GM12878 (cell line): Measurements from ENCODE around the gene RCAN2. TPM values are rescaled to one million over a fixed set of nuclear protein-coding genes. Genes with fewer than 3 reads are reported as not detected.

Experiments
- ATAC-seq: fragments of 200-7000 bp; cut with Tn5 transposase; 3 replicates; pipeline ENCODE4 v1.9.1; 2020; ENCODE audit warnings: mild to moderate bottlenecking, moderate library complexity
- BruUV-seq: library from RNA; stranded (reverse); fragments of 400-500 nt; replicated peaks from 2 replicates; lab custom pipeline; 2021; lab: Mats Ljungman, UMichigan
- CTCF ChIA-PET: fragments of 300-600 bp; sonication (Branson Sonifier 250); formaldehyde crosslinking; extraction: SDS; loops from one replicate; lab custom pipeline; 2021; ENCODE audit warnings: inconsistent platforms; lab: Yijun Ruan, JAX
- POLR2A ChIA-PET: fragments of 350-600 bp; formaldehyde crosslinking; extraction: SDS; loops from one replicate; lab custom pipeline; 2021; ENCODE audit warnings: inconsistent platforms; lab: Charles Lee
- RAD21 ChIA-PET: fragments of 300-600 bp; sonication (Branson Sonifier 250); formaldehyde crosslinking; loops from one replicate; lab custom pipeline; 2023; ENCODE audit warnings: antibody characterized with exemption; ENCODE audit not compliant: unreplicated experiment; lab: Charles Lee
- SMC1A ChIA-PET: fragments of 300-600 bp; sonication (Branson Sonifier 250); formaldehyde crosslinking; loops from one replicate; lab custom pipeline; 2023; ENCODE audit not compliant: unreplicated experiment, uncharacterized antibody; lab: Charles Lee
- DNase-seq: peaks from one replicate; pipeline ENCODE4 v3.0.0-alpha.2; 2011; ENCODE audit warnings: low read depth, low spot score
- FAIRE-seq: peaks from 3 replicates; lab custom pipeline; 2011; peaks lifted over from hg19 to GRCh38; lab: Jason Lieb, UNC
- H2AFZ ChIP-seq: 2 replicates; pipeline ENCODE4 v1.6.0; 2011; ENCODE audit warnings: low read depth, low read length, control low read depth; ENCODE audit not compliant: control insufficient read depth
- H3K27ac ChIP-seq: 2 replicates; pipeline ENCODE4 v1.5.1; 2011; ENCODE audit warnings: control low read depth; ENCODE audit not compliant: control insufficient read depth, insufficient read depth
- H3K27me3 ChIP-seq, 2 experiments: replicated peaks in 1 of 2; 2 replicates each; pipeline versions ENCODE4 v1.6.0 to v1.6.1; 2011; ENCODE audit warnings: low read length in 1 of 2; ENCODE audit not compliant: control insufficient read depth in 2 of 2, insufficient read depth in 2 of 2
- H3K36me3 ChIP-seq, 2 experiments: 2 replicates each; pipeline ENCODE4 v1.5.1; 2011; ENCODE audit warnings: low read length in 1 of 2; ENCODE audit not compliant: control insufficient read depth in 2 of 2, insufficient read depth in 2 of 2
- H3K4me1 ChIP-seq: 2 replicates; pipeline ENCODE4 v1.6.1; 2011; ENCODE audit warnings: mild to moderate bottlenecking, low read length, moderate library complexity, mixed read lengths; ENCODE audit not compliant: control insufficient read depth, insufficient read depth
- H3K4me2 ChIP-seq: 2 replicates; pipeline ENCODE4 v1.6.0; 2011; ENCODE audit warnings: control low read depth; ENCODE audit not compliant: control insufficient read depth, insufficient read depth
- H3K4me3 ChIP-seq: fragments of 200-600 bp; sonication (generic); 2 replicates; pipeline ENCODE4 v1.5.1; 2016
- H3K79me2 ChIP-seq: 2 replicates; pipeline ENCODE4 v1.6.0; 2011; ENCODE audit warnings: low read length; ENCODE audit not compliant: control insufficient read depth, insufficient read depth
- H3K9ac ChIP-seq: 2 replicates; pipeline ENCODE4 v1.8.0; 2011; ENCODE audit warnings: low read length, control low read depth, mixed read lengths; ENCODE audit not compliant: control insufficient read depth, insufficient read depth
- H3K9me3 ChIP-seq: replicated peaks from 3 replicates; pipeline ENCODE4 v1.5.1; 2011; ENCODE audit warnings: mild to moderate bottlenecking, low read length; ENCODE audit not compliant: control insufficient read depth, insufficient read depth
- H4K20me1 ChIP-seq: 2 replicates; pipeline ENCODE4 v1.6.0; 2011; ENCODE audit not compliant: control insufficient read depth, insufficient read depth
- KAT2A ChIP-seq: conservative IDR thresholded peaks from 2 replicates; pipeline ENCODE4 v1.6.1; 2011; ENCODE audit warnings: low read depth, low read length; ENCODE audit not compliant: control insufficient read depth
- KDM1A ChIP-seq: fragments of 200-600 bp; sonication (generic); IDR thresholded peaks from 2 replicates; pipeline ENCODE4 v1.6.1; 2016; ENCODE audit warnings: borderline replicate concordance
- LARP7 ChIP-seq: fragments of 450-650 bp; IDR thresholded peaks from 2 replicates; pipeline ENCODE4 v1.6.1; 2017; ENCODE audit warnings: mild to moderate bottlenecking
- NRF1 ChIP-seq: conservative IDR thresholded peaks from 2 replicates; pipeline ENCODE4 v1.6.1; 2011; ENCODE audit warnings: mild to moderate bottlenecking, low read depth, low read length, improper control_type of control experiment
- PAX5 ChIP-seq: IDR thresholded peaks from 2 replicates; pipeline ENCODE4 v1.6.1; 2011; ENCODE audit warnings: low read depth, low read length, borderline replicate concordance
- POU2F2 ChIP-seq: IDR thresholded peaks from 3 replicates; pipeline ENCODE4 v1.6.1; 2011; ENCODE audit warnings: low read depth, mild to moderate bottlenecking, low read length, borderline replicate concordance
- RELA ChIP-seq: fragments of 450-650 bp; IDR thresholded peaks from 2 replicates; pipeline ENCODE4 v1.8.0; 2014; ENCODE audit warnings: borderline replicate concordance; ENCODE audit not compliant: partially characterized antibody
- TAF1 ChIP-seq: IDR thresholded peaks from 2 replicates; pipeline ENCODE4 v1.6.1; 2011; ENCODE audit warnings: mild to moderate bottlenecking, low read depth, low read length, borderline replicate concordance
- TBL1XR1 ChIP-seq: IDR thresholded peaks from 2 replicates; pipeline ENCODE4 v1.6.1; 2012; ENCODE audit warnings: low read depth, low read length, improper control_type of control experiment
- ZNF207 ChIP-seq: fragments of 450-650 bp; IDR thresholded peaks from 2 replicates; pipeline ENCODE4 v1.6.1; 2014; ENCODE audit warnings: antibody characterized with exemption, mild to moderate bottlenecking, borderline replicate concordance
- WGBS: methylation state at CpG from one replicate; pipeline ENCODE4 v1.1.6; 2016; ENCODE audit warnings: low lambda C conversion rate; ENCODE audit not compliant: insufficient replicate concordance, insufficient coverage; ENCODE audit errors: missing lambda C conversion rate; 5-methylcytosine and 5-hydroxymethylcytosine counted together
- in situ Hi-C: fragments of 300-500 bp; cut with MboI; formaldehyde crosslinking; loops from 9 replicates; pipeline ENCODE4 v1.14.3; 2018; ENCODE audit warnings: mixed read lengths
- intact Hi-C: fragments of 100-400 bp; cut with micrococcal nuclease; formaldehyde crosslinking; loops from one replicate; pipeline ENCODE4 v1.14.2; 2022; ENCODE audit not compliant: unreplicated experiment
- polyA plus RNA-seq, 11 experiments: library from polyadenylated mRNA; depleted of rRNA in 4 of 11; unstranded in 6 of 11; stranded (reverse) in 5 of 11; fragments of >200 nt; fragmentation: Nextera tagmentation in 4 of 11; fragmentation: Illumina TruSeq in 1 of 11; extraction: Ambion mirVana in 4 of 11; extraction: Trizol in 1 of 11; gene quantifications; 1 replicate in 1 of 11; 2 replicates in 10 of 11; pipeline versions ENCODE4 v1.2.1 to v1.2.3, GENCODE V29; 2011 to 2016; ENCODE audit warnings: inconsistent platforms in 2 of 11, missing spikeins in 2 of 11, low read depth in 1 of 11
- total RNA-seq, 4 experiments: library from RNA; depleted of rRNA in 3 of 4; stranded (reverse); fragments of >200 nt in 3 of 4; fragmentation: Illumina TruSeq in 1 of 4; extraction: Trizol in 1 of 4; gene quantifications; 2 replicates each; pipeline versions ENCODE4 v1.2.1 to v1.2.3, GENCODE V29; 2013 to 2021

The RCAN2 gene
- total and polyA plus RNA-seq, 10 of the 15 experiments (the other 5 are each of a cell fraction or from before 2014, with no cell fraction given): 0.06 TPM; not detected in 9

DNA sequence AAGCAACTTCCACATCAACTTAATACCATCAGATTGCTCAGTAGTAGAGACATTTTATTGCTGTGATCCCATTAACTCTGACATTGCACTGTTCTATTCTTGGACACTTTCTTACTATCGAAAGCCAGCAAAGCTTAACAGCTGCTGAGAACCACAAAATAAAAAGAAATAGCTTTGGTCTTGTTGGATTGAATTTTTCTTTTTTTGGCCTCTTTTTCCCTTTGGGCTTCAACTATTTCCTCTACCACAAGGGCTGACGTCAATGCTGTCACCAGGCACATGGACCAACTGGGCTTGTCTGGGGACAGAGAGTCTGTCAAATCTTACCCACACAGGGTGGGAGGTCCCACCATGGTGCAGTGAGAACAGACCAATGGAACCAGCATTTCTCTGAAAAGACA lies 257.1 kb downstream of the RCAN2 start (continued):
- no peak for TF ChIP-seq RELA
- TF ChIP-seq ZNF207: no peak
- no peak for TF ChIP-seq TBL1XR1

DNA sequence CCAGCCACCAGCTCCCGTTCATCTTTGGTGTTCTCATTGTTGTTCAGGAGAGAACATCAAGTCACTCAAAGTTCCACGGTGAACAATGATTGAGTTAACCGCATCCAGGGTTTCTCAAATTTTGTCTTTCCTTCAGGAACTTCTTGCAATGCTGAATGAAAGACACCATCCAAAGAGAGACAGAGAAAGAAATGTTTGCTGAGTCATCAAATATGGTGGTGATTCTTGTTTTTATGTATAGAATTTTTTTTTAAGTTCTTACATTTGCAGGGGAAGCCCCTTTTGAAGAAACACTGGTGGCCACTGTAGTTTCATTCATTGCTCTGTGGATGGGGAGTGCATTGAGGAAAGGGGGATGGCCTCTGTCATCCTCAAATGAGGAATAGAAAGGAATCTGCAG lies 258.1 kb downstream of the RCAN2 start:
- Histone ChIP-seq H3K4me2 (no peak overlapping the region), H3K9ac (no peak overlapping the region), H3K36me3 (no peaks in the 10 kb centered on the region), H3K9me3 (no peaks in the 10 kb centered on the region; the same call in 2 of the 3 replicates), H4K20me1 (no peaks in the 10 kb centered on the region), H3K4me3 (no peak overlapping the region), H3K27ac (no peak overlapping the region)
- ChIA-PET SMC1A (no interaction called here), RAD21 (no interaction called here)
- DNase-seq: no peak
- FAIRE-seq: no peak
- TF ChIP-seq KDM1A: no peak
- TF ChIP-seq POU2F2: no peak
- no peak for TF ChIP-seq NRF1
- TF ChIP-seq PAX5: no peak
- TF ChIP-seq LARP7: no peak
- no peak for TF ChIP-seq KAT2A
- TF ChIP-seq TAF1: no peak
- TF ChIP-seq, all 136 proteins: peak for 0
- Histone ChIP-seq H2AFZ (no peak overlapping the region), H3K4me1 (no peaks in the 10 kb centered on the region), H3K27me3 (no peaks in the 10 kb centered on the region), H3K79me2 (no peaks in the 10 kb centered on the region)
- CTCF ChIA-PET: interaction anchor here (0.6 kb wide), 2 partner anchors 91 to 519 kb away, joined by 3 read pairs; no protein-coding TSS in a partner anchor
- in situ Hi-C loops (no loop called here), intact Hi-C loops (no loop called here)
- 73% methylated on average over 3 of the region's 3 CpGs for WGBS
- POLR2A ChIA-PET: no interaction called here
- ATAC-seq: no peak
- BruUV-seq: no TSS peak
